Esophagus squamous epithelium (tissue), 4 donors: ENCODE measurements around the gene IFT20.

Source experiments
- CTCF ChIP-seq, 6 experiments: fragments of 450-650 bp in 4 of 6; fragments of 200-600 bp in 2 of 6; sonication (generic) in 2 of 6; IDR thresholded peaks; one replicate each; pipeline ENCODE4 v1.5.1; 2016 to 2019; ENCODE audit warnings: antibody characterized with exemption in 6 of 6, mild to moderate bottlenecking in 4 of 6, moderate library complexity in 4 of 6
- POLR2A ChIP-seq, 4 donors: fragments of 450-650 bp; IDR thresholded peaks; one replicate each; pipeline ENCODE4 v1.6.1; 2017; ENCODE audit warnings: antibody characterized with exemption in 4 of 4, mild to moderate bottlenecking in 4 of 4, moderate library complexity in 3 of 4

GRCh38 chr17:28339431-28339830 lies 4.2 kb upstream of the IFT20 start:
- TF ChIP-seq CTCF (IDR thresholded peaks at IDR 0.05) (no peak), POLR2A (IDR thresholded peaks at IDR 0.05) (no peak)
